Measurements from ENCODE around the gene CMTM6. TPM values are rescaled to one million over a fixed set of nuclear protein-coding genes. Genes with fewer than 3 reads are reported as not detected.
"Not testable (repeated sequence)": the region's sequence is repeated elsewhere in the genome, so short reads cannot be mapped to it uniquely, and the experiment has no call there.

The CMTM6 gene
- polyA plus RNA-seq, 1 of the 3 experiments (the other 2 are of a cell fraction), result 29.8 TPM

- DNase-seq, result peak; percentile 91
- peaks cover 5% of the 10 kb centered on the region; the same call in 1 of the 2 replicates for H3K79me2 ChIP-seq (ENCODE audit: insufficient read depth)
- CTCF ChIA-PET, result interaction anchor here (0.6 to 4.5 kb wide), 84 partner anchors 10 to 1254 kb away, joined by 3 to 98 read pairs (median 5); partner anchors contain the start of genes CMTM6 and CMTM7
- H3K27ac ChIP-seq (ENCODE audit: low read depth in 2 of 2, low read length in 1 of 2), result no peak overlapping the region
- POLR2A ChIA-PET, result interaction anchor here (0.7 to 1.7 kb wide), 3 partner anchors 20 to 92 kb away, joined by 3 to 4 read pairs (median 3); no protein-coding TSS in a partner anchor
- no peak overlapping the region for H3K4me2 ChIP-seq
- H3K36me3 ChIP-seq (replicated peaks in 1 of 2; ENCODE audit: control insufficient read depth in 1 of 2, insufficient read depth in 2 of 2, low read length in 1 of 2), result peaks cover 0 to 5% of the 10 kb centered on the region in 2 experiments
- peaks cover 0 to 13% of the 10 kb centered on the region in 2 experiments; a peak in 3 of 4 replicates for H3K4me1 ChIP-seq (ENCODE audit: control insufficient read depth in 1 of 2, insufficient read depth in 2 of 2, low read depth in 1 of 2, low read length in 1 of 2)
- H2AFZ ChIP-seq (ENCODE audit: low read depth), result no peak overlapping the region
- H3K9me3 ChIP-seq, result no peaks in the 10 kb centered on the region
- no peak overlapping the region; a peak in 1 of 4 replicates for H3K4me3 ChIP-seq (ENCODE audit: low read depth in 2 of 2, low read length in 1 of 2)
- peaks cover 16% of the 10 kb centered on the region for H3F3A ChIP-seq (replicated peaks; ENCODE audit: insufficient read depth)
- H3K9me2 ChIP-seq, result no peaks in the 10 kb centered on the region
- H3K9ac ChIP-seq, result no peak overlapping the region
- 76% methylated on average over 17 of the region's 41 CpGs for WGBS (ENCODE audit: low lambda C conversion rate)
- no peak for TF ChIP-seq USF2 (IDR thresholded peaks at IDR 0.05; ENCODE audit: borderline replicate concordance, low read depth, low read length)
- no peak for TF ChIP-seq JUND (IDR thresholded peaks at IDR 0.05)
- TF ChIP-seq YY1 (IDR thresholded peaks at IDR 0.05; ENCODE audit: low read depth), result no peak
- no peak for TF ChIP-seq FOXM1 (IDR thresholded peaks at IDR 0.05; ENCODE audit: low read depth)
- TF ChIP-seq SMC3 (IDR thresholded peaks at IDR 0.05; ENCODE audit: low read depth, low read length), result peak; percentile 83
- TF ChIP-seq CTCF (IDR thresholded peaks at IDR 0.05), result peak; percentile 87
- no peak for TF ChIP-seq MXI1 (IDR thresholded peaks at IDR 0.05; ENCODE audit: low read depth, low read length)
- TF ChIP-seq CHD2 (IDR thresholded peaks at IDR 0.05; ENCODE audit: low read length, partially characterized antibody), result peak; percentile 20
- TF ChIP-seq RAD21 (IDR thresholded peaks at IDR 0.05; ENCODE audit: low read length), result peak; percentile 83
- peaks cover 11% of the 10 kb centered on the region for H4K20me1 ChIP-seq (ENCODE audit: insufficient read depth)
- H3K27me3 ChIP-seq (ENCODE audit: insufficient read depth), result no peaks in the 10 kb centered on the region
These were observed 35.1 kb downstream of the CMTM6 start for GRCh38 chr3:32467333-32468070.

- H3K9me2 ChIP-seq; DNase-seq; H3K9ac ChIP-seq; H3K27me3 ChIP-seq (ENCODE audit: insufficient read depth); H3K9me3 ChIP-seq; H2AFZ ChIP-seq (ENCODE audit: low read depth); H3K79me2 ChIP-seq (ENCODE audit: insufficient read depth); H3K36me3 ChIP-seq (replicated peaks in 1 of 2; ENCODE audit: control insufficient read depth in 1 of 2, insufficient read depth in 2 of 2, low read length in 1 of 2); H3K27ac ChIP-seq (ENCODE audit: low read depth in 2 of 2, low read length in 1 of 2); POLR2A ChIA-PET; H3K4me3 ChIP-seq (ENCODE audit: low read depth in 2 of 2, low read length in 1 of 2); H3K4me2 ChIP-seq: not testable (repeated sequence)
- peaks cover 11% of the 10 kb centered on the region for H4K20me1 ChIP-seq (ENCODE audit: insufficient read depth)
- 98% methylated on average over 6 of the region's 6 CpGs for WGBS (ENCODE audit: low lambda C conversion rate)
- peaks cover 16% of the 10 kb centered on the region for H3F3A ChIP-seq (replicated peaks; ENCODE audit: insufficient read depth)
- peaks cover 0 to 13% of the 10 kb centered on the region in 2 experiments; a peak in 3 of 4 replicates for H3K4me1 ChIP-seq (ENCODE audit: control insufficient read depth in 1 of 2, insufficient read depth in 2 of 2, low read depth in 1 of 2, low read length in 1 of 2)
- CTCF ChIA-PET, result interaction anchor here (0.9 to 4.5 kb wide), 25 partner anchors 11 to 291 kb away, joined by 3 to 98 read pairs (median 9); partner anchors contain the start of gene CMTM7
These were observed 35.8 kb downstream of the CMTM6 start for GRCh38 chr3:32466808-32467207.

- H3F3A ChIP-seq (replicated peaks; ENCODE audit: insufficient read depth), result not testable (repeated sequence)
These were observed 37.9 kb downstream of the CMTM6 start for GRCh38 chr3:32464726-32465125.

GRCh38 chr3:32463415-32463814 is 39.2 kb downstream of the CMTM6 start:
- H2AFZ ChIP-seq (ENCODE audit: low read depth); H3K27me3 ChIP-seq (ENCODE audit: insufficient read depth); H3K4me1 ChIP-seq (ENCODE audit: control insufficient read depth in 1 of 2, insufficient read depth in 2 of 2, low read depth in 1 of 2, low read length in 1 of 2); H3K9ac ChIP-seq; H4K20me1 ChIP-seq (ENCODE audit: insufficient read depth); H3K4me3 ChIP-seq (ENCODE audit: low read depth in 2 of 2, low read length in 1 of 2); H3K79me2 ChIP-seq (ENCODE audit: insufficient read depth); H3K36me3 ChIP-seq (replicated peaks in 1 of 2; ENCODE audit: control insufficient read depth in 1 of 2, insufficient read depth in 2 of 2, low read length in 1 of 2); H3K27ac ChIP-seq (ENCODE audit: low read depth in 2 of 2, low read length in 1 of 2); POLR2A ChIA-PET; H3K4me2 ChIP-seq; DNase-seq; H3K9me2 ChIP-seq; H3F3A ChIP-seq (replicated peaks; ENCODE audit: insufficient read depth); H3K9me3 ChIP-seq: not testable (repeated sequence)
- CTCF ChIA-PET, result interaction anchor here (1.3 kb wide), 1 partner anchor 62 kb away, joined by 3 read pairs; no protein-coding TSS in a partner anchor
- 95% methylated on average over 7 of the region's 7 CpGs for WGBS (ENCODE audit: low lambda C conversion rate)

More at GRCh38 chr3:32464726-32465125, 37.9 kb downstream of the CMTM6 start:
- H3K4me1 ChIP-seq (ENCODE audit: control insufficient read depth in 1 of 2, insufficient read depth in 2 of 2, low read depth in 1 of 2, low read length in 1 of 2); H3K79me2 ChIP-seq (ENCODE audit: insufficient read depth); H3K4me3 ChIP-seq (ENCODE audit: low read depth in 2 of 2, low read length in 1 of 2); POLR2A ChIA-PET; CTCF ChIA-PET; DNase-seq; H3K9me2 ChIP-seq; H3K9ac ChIP-seq; H3K9me3 ChIP-seq; H2AFZ ChIP-seq (ENCODE audit: low read depth); H3K4me2 ChIP-seq; H3K36me3 ChIP-seq (replicated peaks in 1 of 2; ENCODE audit: control insufficient read depth in 1 of 2, insufficient read depth in 2 of 2, low read length in 1 of 2); H3K27me3 ChIP-seq (ENCODE audit: insufficient read depth); H3K27ac ChIP-seq (ENCODE audit: low read depth in 2 of 2, low read length in 1 of 2): not testable (repeated sequence)
- WGBS (ENCODE audit: low lambda C conversion rate), result 99% methylated on average over 4 of the region's 7 CpGs
- peaks cover 11% of the 10 kb centered on the region for H4K20me1 ChIP-seq (ENCODE audit: insufficient read depth)
